Neural progenitor cell (in vitro differentiated cells): ENCODE measurements around the gene DUSP2.

Source experiments
- EZH2 ChIP-seq: fragments of 200-600 bp; sonication (generic); IDR thresholded peaks from 2 replicates; pipeline ENCODE4 v1.6.1; 2017; ENCODE audit warnings: antibody characterized with exemption, mild to moderate bottlenecking, moderate library complexity
- EZH2phosphoT487 ChIP-seq: fragments of 200-600 bp; sonication (generic); IDR thresholded peaks from 2 replicates; pipeline ENCODE4 v1.6.1; 2017; ENCODE audit warnings: antibody characterized with exemption
- TF ChIP-seq, protein P1 (sequence below): fragments of 200-600 bp; sonication (generic); IDR thresholded peaks from 2 replicates; pipeline ENCODE4 v1.5.1; 2017; ENCODE audit warnings: antibody characterized with exemption, mild to moderate bottlenecking

GRCh38 chr2:96145036-96145847 is at the start of gene DUSP2:
- TF ChIP-seq EZH2 (peak; percentile 72), EZH2phosphoT487 (no peak)
- TF ChIP-seq, protein P1, sequence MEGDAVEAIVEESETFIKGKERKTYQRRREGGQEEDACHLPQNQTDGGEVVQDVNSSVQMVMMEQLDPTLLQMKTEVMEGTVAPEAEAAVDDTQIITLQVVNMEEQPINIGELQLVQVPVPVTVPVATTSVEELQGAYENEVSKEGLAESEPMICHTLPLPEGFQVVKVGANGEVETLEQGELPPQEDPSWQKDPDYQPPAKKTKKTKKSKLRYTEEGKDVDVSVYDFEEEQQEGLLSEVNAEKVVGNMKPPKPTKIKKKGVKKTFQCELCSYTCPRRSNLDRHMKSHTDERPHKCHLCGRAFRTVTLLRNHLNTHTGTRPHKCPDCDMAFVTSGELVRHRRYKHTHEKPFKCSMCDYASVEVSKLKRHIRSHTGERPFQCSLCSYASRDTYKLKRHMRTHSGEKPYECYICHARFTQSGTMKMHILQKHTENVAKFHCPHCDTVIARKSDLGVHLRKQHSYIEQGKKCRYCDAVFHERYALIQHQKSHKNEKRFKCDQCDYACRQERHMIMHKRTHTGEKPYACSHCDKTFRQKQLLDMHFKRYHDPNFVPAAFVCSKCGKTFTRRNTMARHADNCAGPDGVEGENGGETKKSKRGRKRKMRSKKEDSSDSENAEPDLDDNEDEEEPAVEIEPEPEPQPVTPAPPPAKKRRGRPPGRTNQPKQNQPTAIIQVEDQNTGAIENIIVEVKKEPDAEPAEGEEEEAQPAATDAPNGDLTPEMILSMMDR: no peak
